HG03060 (cell line): Measurements from ENCODE around the gene PRKAG3.

Experiments used
- ATAC-seq: cut with Tn5 transposase; IDR thresholded peaks from one replicate; pipeline ENCODE4 v1.9.1; 2021; ENCODE audit warnings: low read depth, moderate number of reproducible peaks; ENCODE audit not compliant: unreplicated experiment

The PRKAG3 gene

GRCh38 chr2:218831378-218831990 is at the start of gene PRKAG3:
Gene PRKAG3, minus strand, starts transcription at chr2:218831803.
- no peak for ATAC-seq

GRCh38 chr2:218880859-218881594 is 49.4 kb upstream of the PRKAG3 start:
- ATAC-seq, result no peak

- ATAC-seq, result peak; percentile 45
These were observed 48.7 kb upstream of the PRKAG3 start, which contains the start of gene WNT10A for GRCh38 chr2:218880102-218880858. Gene WNT10A, plus strand, starts transcription at chr2:218880852. Its CDS starts 144 bp downstream, at chr2:218880996.

GRCh38 chr2:218879776-218880101 is 48.1 kb upstream of the PRKAG3 start:
- ATAC-seq, result no peak

GRCh38 chr2:218878926-218879761 is 47.5 kb upstream of the PRKAG3 start:
- no peak for ATAC-seq

GRCh38 chr2:218878486-218878885 is 46.9 kb upstream of the PRKAG3 start:
- no peak for ATAC-seq

GRCh38 chr2:218877891-218878290 is 46.3 kb upstream of the PRKAG3 start:
- ATAC-seq, result no peak

GRCh38 chr2:218877331-218877730 is 45.7 kb upstream of the PRKAG3 start:
- ATAC-seq, result no peak

- no peak for ATAC-seq
These were observed 45.1 kb upstream of the PRKAG3 start for GRCh38 chr2:218876562-218877219.

- no peak for ATAC-seq
These were observed 44.2 kb upstream of the PRKAG3 start for GRCh38 chr2:218875692-218876246.

- no peak for ATAC-seq
These were observed 42.0 kb upstream of the PRKAG3 start for GRCh38 chr2:218873359-218874194.

- no peak for ATAC-seq
These were observed 41.2 kb upstream of the PRKAG3 start for GRCh38 chr2:218872645-218873358.

GRCh38 chr2:218871345-218872302 is 40.0 kb upstream of the PRKAG3 start:
- ATAC-seq, result no peak

GRCh38 chr2:218870984-218871344 is 39.4 kb upstream of the PRKAG3 start:
- no peak for ATAC-seq

GRCh38 chr2:218869064-218869463 is 37.5 kb upstream of the PRKAG3 start:
- ATAC-seq, result no peak

GRCh38 chr2:218867900-218868299 is 36.3 kb upstream of the PRKAG3 start:
- no peak for ATAC-seq

GRCh38 chr2:218865999-218866398 is 34.4 kb upstream of the PRKAG3 start:
- ATAC-seq, result no peak
